Calu3 (cell line): ENCODE measurements around the gene HRK. TPM values are rescaled to one million over a fixed set of nuclear protein-coding genes. Genes with fewer than 3 reads are reported as not detected.

Experiments
- BruUV-seq: library from RNA; stranded (reverse); fragments of 400-500 nt; replicated peaks from 2 replicates; lab custom pipeline; 2021; lab: Mats Ljungman, UMichigan
- CTCF ChIA-PET: fragments of 300-600 bp; sonication (Branson Sonifier 250); formaldehyde crosslinking; loops from one replicate; lab custom pipeline; 2022; ENCODE audit warnings: antibody characterized with exemption; lab: Charles Lee
- DNase-seq: peaks from one replicate; pipeline ENCODE4 v3.0.0; 2022
- H3K27ac Mint-ChIP-seq: one replicate; pipeline ENCODE4 v1.8.0; 2022; ENCODE audit warnings: mixed read lengths; ENCODE audit not compliant: unreplicated experiment
- H3K27me3 Mint-ChIP-seq: one replicate; pipeline ENCODE4 v1.8.0; 2022; ENCODE audit warnings: mixed read lengths; ENCODE audit not compliant: unreplicated experiment
- H3K36me3 Mint-ChIP-seq: one replicate; pipeline ENCODE4 v1.8.0; 2022; ENCODE audit warnings: mild to moderate bottlenecking, moderate library complexity, mixed read lengths; ENCODE audit not compliant: insufficient read depth, unreplicated experiment
- H3K4me1 Mint-ChIP-seq: one replicate; pipeline ENCODE4 v1.8.0; 2022; ENCODE audit warnings: mild to moderate bottlenecking, low read depth, mixed read lengths; ENCODE audit not compliant: unreplicated experiment
- H3K4me3 Mint-ChIP-seq: one replicate; pipeline ENCODE4 v1.8.0; 2022; ENCODE audit warnings: mild to moderate bottlenecking, low read depth, moderate library complexity, mixed read lengths; ENCODE audit not compliant: unreplicated experiment
- H3K9me3 Mint-ChIP-seq: one replicate; pipeline ENCODE4 v1.8.0; 2022; ENCODE audit warnings: low read depth, mixed read lengths; ENCODE audit not compliant: unreplicated experiment
- intact Hi-C: fragments of 100-400 bp; cut with micrococcal nuclease; formaldehyde crosslinking; loops from one replicate; pipeline ENCODE4 v1.10.0; 2022; ENCODE audit not compliant: unreplicated experiment
- total RNA-seq: library from RNA; stranded (reverse); gene quantifications from 2 replicates; pipeline ENCODE4 v1.2.3, GENCODE V29; 2022
- TF ChIP-seq, protein P1 (sequence below): fragments of 200-600 bp; IDR thresholded peaks from one replicate; pipeline ENCODE4 v1.8.0; 2022; ENCODE audit warnings: antibody characterized with exemption; ENCODE audit not compliant: unreplicated experiment

Gene HRK
- total RNA-seq, 1 experiment from 2014 or later, result not detected

GRCh38 chr12:116860263-116860662 lies 21.0 kb downstream of the HRK start:
- no peak overlapping the region for H3K27ac Mint-ChIP-seq
- no peak for DNase-seq
- CTCF ChIA-PET, result no interaction called here
- TF ChIP-seq, protein P1, sequence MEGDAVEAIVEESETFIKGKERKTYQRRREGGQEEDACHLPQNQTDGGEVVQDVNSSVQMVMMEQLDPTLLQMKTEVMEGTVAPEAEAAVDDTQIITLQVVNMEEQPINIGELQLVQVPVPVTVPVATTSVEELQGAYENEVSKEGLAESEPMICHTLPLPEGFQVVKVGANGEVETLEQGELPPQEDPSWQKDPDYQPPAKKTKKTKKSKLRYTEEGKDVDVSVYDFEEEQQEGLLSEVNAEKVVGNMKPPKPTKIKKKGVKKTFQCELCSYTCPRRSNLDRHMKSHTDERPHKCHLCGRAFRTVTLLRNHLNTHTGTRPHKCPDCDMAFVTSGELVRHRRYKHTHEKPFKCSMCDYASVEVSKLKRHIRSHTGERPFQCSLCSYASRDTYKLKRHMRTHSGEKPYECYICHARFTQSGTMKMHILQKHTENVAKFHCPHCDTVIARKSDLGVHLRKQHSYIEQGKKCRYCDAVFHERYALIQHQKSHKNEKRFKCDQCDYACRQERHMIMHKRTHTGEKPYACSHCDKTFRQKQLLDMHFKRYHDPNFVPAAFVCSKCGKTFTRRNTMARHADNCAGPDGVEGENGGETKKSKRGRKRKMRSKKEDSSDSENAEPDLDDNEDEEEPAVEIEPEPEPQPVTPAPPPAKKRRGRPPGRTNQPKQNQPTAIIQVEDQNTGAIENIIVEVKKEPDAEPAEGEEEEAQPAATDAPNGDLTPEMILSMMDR, result no peak
- H3K4me1 Mint-ChIP-seq, result peaks cover 17% of the 10 kb centered on the region
- H3K36me3 Mint-ChIP-seq, result no peaks in the 10 kb centered on the region
- H3K4me3 Mint-ChIP-seq, result no peak overlapping the region
- H3K27me3 Mint-ChIP-seq, result peaks cover 63% of the 10 kb centered on the region
- no TSS peak for BruUV-seq
- intact Hi-C loops, result no loop called here
- no peaks in the 10 kb centered on the region for H3K9me3 Mint-ChIP-seq

DNA sequence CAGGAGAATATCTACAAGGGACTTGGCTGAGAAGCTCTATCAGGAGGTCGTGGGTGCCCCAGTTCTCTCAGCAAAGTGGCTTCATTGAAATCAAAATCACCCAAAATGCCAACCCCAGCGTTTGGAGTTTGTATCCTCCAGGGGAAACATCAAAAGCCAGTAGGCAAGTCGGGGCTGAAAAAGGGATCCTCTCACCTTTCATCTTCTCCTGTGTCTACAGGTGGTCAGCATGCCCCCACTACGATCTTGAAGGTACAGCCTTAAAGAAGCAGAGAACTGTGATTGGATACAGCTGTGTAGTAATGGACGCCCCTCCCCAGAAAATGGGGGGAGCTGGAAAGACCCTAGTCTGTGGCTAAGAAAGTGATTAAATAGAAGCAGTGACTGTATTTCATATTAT lies 22.2 kb downstream of the HRK start:
- BruUV-seq, result no TSS peak
- no peak for DNase-seq
- H3K9me3 Mint-ChIP-seq, result no peaks in the 10 kb centered on the region
- CTCF ChIA-PET, result interaction anchor here (0.6 to 1.2 kb wide), 4 partner anchors 10 to 158 kb away, joined by 3 to 4 read pairs (median 4); no protein-coding TSS in a partner anchor
- no peak overlapping the region for H3K27ac Mint-ChIP-seq
- H3K36me3 Mint-ChIP-seq, result no peaks in the 10 kb centered on the region
- H3K27me3 Mint-ChIP-seq, result peaks cover 63% of the 10 kb centered on the region
- no peak overlapping the region for H3K4me3 Mint-ChIP-seq
- peaks cover 10% of the 10 kb centered on the region for H3K4me1 Mint-ChIP-seq
- intact Hi-C loops, result no loop called here
- TF ChIP-seq, protein P1, result no peak

GRCh38 chr12:116856729-116857128 lies 24.5 kb downstream of the HRK start:
- no peak overlapping the region for H3K4me3 Mint-ChIP-seq
- intact Hi-C loops, result no loop called here
- BruUV-seq, result no TSS peak
- H3K27ac Mint-ChIP-seq, result no peak overlapping the region
- DNase-seq, result no peak
- no peaks in the 10 kb centered on the region for H3K9me3 Mint-ChIP-seq
- TF ChIP-seq, protein P1, result no peak
- peaks cover 9% of the 10 kb centered on the region for H3K4me1 Mint-ChIP-seq
- H3K27me3 Mint-ChIP-seq, result peaks cover 45% of the 10 kb centered on the region
- no peaks in the 10 kb centered on the region for H3K36me3 Mint-ChIP-seq
- CTCF ChIA-PET, result no interaction called here

DNA sequence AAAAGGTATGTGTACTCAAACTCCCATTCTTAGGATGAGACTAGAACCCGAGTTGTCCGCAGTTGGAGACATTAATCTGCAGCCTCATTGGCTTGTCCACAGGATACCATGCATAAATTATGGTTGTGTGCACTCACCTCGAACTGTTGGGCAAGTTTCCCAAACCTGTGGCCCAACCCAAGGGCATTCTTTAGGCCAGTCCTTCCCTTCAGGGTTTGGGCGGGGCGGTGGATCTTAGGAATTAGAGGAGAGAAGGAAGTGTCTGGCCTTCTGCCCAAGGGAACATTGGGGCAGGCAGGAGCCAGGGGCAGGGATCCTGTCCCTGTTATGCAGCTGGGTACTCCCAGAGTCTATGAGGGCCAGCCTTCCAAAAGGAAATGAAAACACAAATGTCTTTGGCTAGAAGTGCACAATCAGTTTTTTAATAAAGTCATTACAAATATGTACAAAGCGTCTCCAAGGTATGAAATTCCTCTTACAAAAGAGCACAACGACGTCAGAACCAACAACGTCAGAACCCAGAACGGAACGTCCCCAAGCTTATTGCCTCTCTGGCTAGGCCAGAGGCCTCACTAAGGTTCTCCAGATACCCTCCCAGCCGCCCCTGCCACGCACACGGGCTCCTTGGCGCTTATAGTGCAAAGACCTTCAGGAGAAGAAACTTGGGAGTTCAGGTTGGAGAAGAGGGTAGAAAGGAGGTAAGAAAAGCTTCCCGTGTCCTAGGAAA lies 25.3 kb downstream of the HRK start:
- TF ChIP-seq, protein P1, result no peak
- Mint-ChIP-seq H3K4me3 (no peak overlapping the region), H3K27me3 (peaks cover 37% of the 10 kb centered on the region), H3K36me3 (no peaks in the 10 kb centered on the region), H3K9me3 (no peaks in the 10 kb centered on the region), H3K27ac (no peak overlapping the region), H3K4me1 (peaks cover 5% of the 10 kb centered on the region)
- CTCF ChIA-PET, result no interaction called here
- no TSS peak for BruUV-seq
- intact Hi-C loops, result no loop called here
- DNase-seq, result no peak
